ENCODE data around the gene TBC1D4. TPM values are rescaled to one million over a fixed set of nuclear protein-coding genes. Genes with fewer than 3 reads are reported as not detected.

Gene TBC1D4
- total and polyA plus RNA-seq, 9 of the 15 experiments (the other 6 are each of a cell fraction or from before 2014, with no cell fraction given), result 2.8 to 12.3 (median 7.0) TPM

DNA sequence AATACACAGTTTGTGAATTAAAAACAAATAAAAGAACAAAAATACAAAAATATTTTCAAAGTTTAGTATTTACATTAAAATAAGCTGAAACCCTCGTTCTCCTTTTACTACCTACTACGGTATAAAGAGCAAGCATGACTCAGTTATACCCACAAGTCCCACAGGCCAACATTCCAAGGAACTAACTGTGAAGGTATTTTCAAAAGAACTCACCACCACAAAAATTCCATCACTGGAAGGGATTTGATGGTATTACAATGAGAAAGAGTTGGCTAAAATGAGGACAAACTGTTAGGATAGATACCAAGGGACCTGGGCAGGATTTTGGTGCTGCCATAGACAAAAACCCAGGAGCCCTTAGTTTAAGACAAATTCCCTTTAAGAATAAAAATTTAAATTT is 122.7 kb downstream of the TBC1D4 start (continued):
- TF ChIP-seq, protein P1, sequence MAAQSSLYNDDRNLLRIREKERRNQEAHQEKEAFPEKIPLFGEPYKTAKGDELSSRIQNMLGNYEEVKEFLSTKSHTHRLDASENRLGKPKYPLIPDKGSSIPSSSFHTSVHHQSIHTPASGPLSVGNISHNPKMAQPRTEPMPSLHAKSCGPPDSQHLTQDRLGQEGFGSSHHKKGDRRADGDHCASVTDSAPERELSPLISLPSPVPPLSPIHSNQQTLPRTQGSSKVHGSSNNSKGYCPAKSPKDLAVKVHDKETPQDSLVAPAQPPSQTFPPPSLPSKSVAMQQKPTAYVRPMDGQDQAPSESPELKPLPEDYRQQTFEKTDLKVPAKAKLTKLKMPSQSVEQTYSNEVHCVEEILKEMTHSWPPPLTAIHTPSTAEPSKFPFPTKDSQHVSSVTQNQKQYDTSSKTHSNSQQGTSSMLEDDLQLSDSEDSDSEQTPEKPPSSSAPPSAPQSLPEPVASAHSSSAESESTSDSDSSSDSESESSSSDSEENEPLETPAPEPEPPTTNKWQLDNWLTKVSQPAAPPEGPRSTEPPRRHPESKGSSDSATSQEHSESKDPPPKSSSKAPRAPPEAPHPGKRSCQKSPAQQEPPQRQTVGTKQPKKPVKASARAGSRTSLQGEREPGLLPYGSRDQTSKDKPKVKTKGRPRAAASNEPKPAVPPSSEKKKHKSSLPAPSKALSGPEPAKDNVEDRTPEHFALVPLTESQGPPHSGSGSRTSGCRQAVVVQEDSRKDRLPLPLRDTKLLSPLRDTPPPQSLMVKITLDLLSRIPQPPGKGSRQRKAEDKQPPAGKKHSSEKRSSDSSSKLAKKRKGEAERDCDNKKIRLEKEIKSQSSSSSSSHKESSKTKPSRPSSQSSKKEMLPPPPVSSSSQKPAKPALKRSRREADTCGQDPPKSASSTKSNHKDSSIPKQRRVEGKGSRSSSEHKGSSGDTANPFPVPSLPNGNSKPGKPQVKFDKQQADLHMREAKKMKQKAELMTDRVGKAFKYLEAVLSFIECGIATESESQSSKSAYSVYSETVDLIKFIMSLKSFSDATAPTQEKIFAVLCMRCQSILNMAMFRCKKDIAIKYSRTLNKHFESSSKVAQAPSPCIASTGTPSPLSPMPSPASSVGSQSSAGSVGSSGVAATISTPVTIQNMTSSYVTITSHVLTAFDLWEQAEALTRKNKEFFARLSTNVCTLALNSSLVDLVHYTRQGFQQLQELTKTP (IDR thresholded peaks at IDR 0.05; ENCODE audit: low read depth in 1 of 2, partially characterized antibody in 2 of 2), result no peak
- TF ChIP-seq LEF1 (IDR thresholded peaks at IDR 0.05), result no peak
- no peak for TF ChIP-seq ESRRB (CRISPR knock-in tag; IDR thresholded peaks at IDR 0.05; ENCODE audit: borderline replicate concordance)

DNA sequence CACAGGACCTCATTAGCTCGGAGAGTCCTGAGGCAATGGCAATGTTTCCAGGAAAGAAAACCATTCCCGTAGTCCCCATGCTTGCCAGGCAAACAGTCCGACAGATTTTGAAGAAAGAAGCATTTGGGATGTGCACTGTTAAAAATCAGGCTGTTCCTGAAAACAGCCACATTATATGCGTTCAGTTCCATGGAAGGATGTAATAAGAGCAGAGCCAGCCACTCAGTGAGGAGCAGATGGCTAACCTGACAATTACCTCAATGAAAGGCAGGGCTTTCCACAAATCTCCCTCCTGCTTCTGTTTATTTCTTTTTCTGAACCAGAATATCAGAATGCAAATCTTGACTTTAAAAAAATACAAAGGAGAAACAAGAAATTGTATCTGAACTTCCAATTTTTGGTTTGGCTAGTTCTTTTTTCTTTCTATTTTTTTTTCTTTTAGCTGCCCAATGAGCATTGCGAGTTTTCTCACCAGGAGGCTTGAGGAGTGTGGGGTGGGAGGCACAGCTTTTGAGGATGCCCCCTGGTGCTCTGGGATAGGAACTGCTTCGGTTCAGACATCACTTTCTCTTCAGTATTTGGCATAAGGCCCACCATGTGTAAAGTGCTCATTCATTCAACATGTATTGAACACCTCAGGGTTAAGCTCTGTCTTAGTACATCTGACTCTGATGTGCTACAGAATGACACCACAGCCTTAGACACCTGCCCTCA is 124.2 kb downstream of the TBC1D4 start:
- no peak overlapping the region for H3K27ac ChIP-seq (ENCODE audit: extremely low read depth, low read depth, low read length)
- H3K9me3 ChIP-seq (replicated peaks; ENCODE audit: control insufficient read depth, insufficient read depth, low read depth, low read length), result no peaks in the 10 kb centered on the region
- in situ Hi-C loops (cut with MboI), result no loop called here
- ChIA-PET POLR2A (no interaction called here), CTCF (ENCODE audit: low intra/inter-chr PET ratio) (interaction anchor here (0.7 kb wide), 2 partner anchors 25 to 1598 kb away, joined by 4 to 5 read pairs; no protein-coding TSS in a partner anchor)
- FAIRE-seq (peak; percentile 69), ATAC-seq (peak; percentile 99), DNase-seq (ENCODE audit: extremely low read depth in 1 of 4, low spot score in 3 of 4) (peak; percentile 55 to 69 (median 64))
- H3K79me2 ChIP-seq (ENCODE audit: control insufficient read depth, insufficient read depth, low read length), result no peaks in the 10 kb centered on the region
- H3K4me2 ChIP-seq (ENCODE audit: insufficient read depth, low read length), result no peak overlapping the region
- H3K9ac ChIP-seq (ENCODE audit: insufficient read depth in 1 of 2, low read depth in 2 of 2, low read length in 2 of 2), result no peak overlapping the region
- intact Hi-C loops (cut with micrococcal nuclease), result no loop called here
- no peaks in the 10 kb centered on the region for H3K9me1 ChIP-seq (ENCODE audit: control insufficient read depth, insufficient read depth, low read length)
- H3K4me3 ChIP-seq, result no peak overlapping the region
- no peak overlapping the region for H2AFZ ChIP-seq (ENCODE audit: low read depth, low read length)
- peaks cover 6% of the 10 kb centered on the region; the same call in 1 of the 3 replicates for H3K36me3 ChIP-seq (ENCODE audit: control insufficient read depth, insufficient read depth, low read length)
- WGBS (ENCODE audit: insufficient coverage, low coverage, missing lambda C conversion rate), result 43% methylated on average over 5 of the region's 6 CpGs
- no TSS peak for BruUV-seq (replicated peaks)
- H3K27me3 ChIP-seq (ENCODE audit: control insufficient read depth in 2 of 2, insufficient read depth in 2 of 2, low read length in 2 of 2), result no peaks in the 10 kb centered on the region
- H3K4me1 ChIP-seq (replicated peaks in 1 of 2; ENCODE audit: control insufficient read depth in 2 of 2, insufficient read depth in 2 of 2, low read length in 2 of 2), result no peaks in the 10 kb centered on the region
- no peaks in the 10 kb centered on the region for H4K20me1 ChIP-seq (replicated peaks; ENCODE audit: control insufficient read depth, insufficient read depth, low read length)
- TF ChIP-seq, protein P2, sequence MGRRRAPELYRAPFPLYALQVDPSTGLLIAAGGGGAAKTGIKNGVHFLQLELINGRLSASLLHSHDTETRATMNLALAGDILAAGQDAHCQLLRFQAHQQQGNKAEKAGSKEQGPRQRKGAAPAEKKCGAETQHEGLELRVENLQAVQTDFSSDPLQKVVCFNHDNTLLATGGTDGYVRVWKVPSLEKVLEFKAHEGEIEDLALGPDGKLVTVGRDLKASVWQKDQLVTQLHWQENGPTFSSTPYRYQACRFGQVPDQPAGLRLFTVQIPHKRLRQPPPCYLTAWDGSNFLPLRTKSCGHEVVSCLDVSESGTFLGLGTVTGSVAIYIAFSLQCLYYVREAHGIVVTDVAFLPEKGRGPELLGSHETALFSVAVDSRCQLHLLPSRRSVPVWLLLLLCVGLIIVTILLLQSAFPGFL (CRISPR knock-in tag; IDR thresholded peaks at IDR 0.05), result no peak
- TF ChIP-seq RAD21 (CRISPR knock-in tag; conservative IDR thresholded peaks at IDR 0.05 in 1 of 2, IDR thresholded peaks at IDR 0.05 in 1 of 2) (peak in 1 of 2 experiments; percentile 43; a peak in 1 of 4 replicates), STAT5B (CRISPR knock-in tag; IDR thresholded peaks at IDR 0.05) (no peak), GATAD2B (IDR thresholded peaks at IDR 0.05; ENCODE audit: borderline replicate concordance) (no peak)
- TF ChIP-seq, protein P3, sequence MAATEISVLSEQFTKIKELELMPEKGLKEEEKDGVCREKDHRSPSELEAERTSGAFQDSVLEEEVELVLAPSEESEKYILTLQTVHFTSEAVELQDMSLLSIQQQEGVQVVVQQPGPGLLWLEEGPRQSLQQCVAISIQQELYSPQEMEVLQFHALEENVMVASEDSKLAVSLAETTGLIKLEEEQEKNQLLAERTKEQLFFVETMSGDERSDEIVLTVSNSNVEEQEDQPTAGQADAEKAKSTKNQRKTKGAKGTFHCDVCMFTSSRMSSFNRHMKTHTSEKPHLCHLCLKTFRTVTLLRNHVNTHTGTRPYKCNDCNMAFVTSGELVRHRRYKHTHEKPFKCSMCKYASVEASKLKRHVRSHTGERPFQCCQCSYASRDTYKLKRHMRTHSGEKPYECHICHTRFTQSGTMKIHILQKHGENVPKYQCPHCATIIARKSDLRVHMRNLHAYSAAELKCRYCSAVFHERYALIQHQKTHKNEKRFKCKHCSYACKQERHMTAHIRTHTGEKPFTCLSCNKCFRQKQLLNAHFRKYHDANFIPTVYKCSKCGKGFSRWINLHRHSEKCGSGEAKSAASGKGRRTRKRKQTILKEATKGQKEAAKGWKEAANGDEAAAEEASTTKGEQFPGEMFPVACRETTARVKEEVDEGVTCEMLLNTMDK (IDR thresholded peaks at IDR 0.05; ENCODE audit: borderline replicate concordance, insufficient read depth, low read depth, low read length, poor library complexity, severe bottlenecking), result peak; percentile 16
- TF ChIP-seq, protein P4, sequence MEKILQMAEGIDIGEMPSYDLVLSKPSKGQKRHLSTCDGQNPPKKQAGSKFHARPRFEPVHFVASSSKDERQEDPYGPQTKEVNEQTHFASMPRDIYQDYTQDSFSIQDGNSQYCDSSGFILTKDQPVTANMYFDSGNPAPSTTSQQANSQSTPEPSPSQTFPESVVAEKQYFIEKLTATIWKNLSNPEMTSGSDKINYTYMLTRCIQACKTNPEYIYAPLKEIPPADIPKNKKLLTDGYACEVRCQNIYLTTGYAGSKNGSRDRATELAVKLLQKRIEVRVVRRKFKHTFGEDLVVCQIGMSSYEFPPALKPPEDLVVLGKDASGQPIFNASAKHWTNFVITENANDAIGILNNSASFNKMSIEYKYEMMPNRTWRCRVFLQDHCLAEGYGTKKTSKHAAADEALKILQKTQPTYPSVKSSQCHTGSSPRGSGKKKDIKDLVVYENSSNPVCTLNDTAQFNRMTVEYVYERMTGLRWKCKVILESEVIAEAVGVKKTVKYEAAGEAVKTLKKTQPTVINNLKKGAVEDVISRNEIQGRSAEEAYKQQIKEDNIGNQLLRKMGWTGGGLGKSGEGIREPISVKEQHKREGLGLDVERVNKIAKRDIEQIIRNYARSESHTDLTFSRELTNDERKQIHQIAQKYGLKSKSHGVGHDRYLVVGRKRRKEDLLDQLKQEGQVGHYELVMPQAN (IDR thresholded peaks at IDR 0.05; ENCODE audit: borderline replicate concordance), result no peak

All from K562 (cell line).